Esophagus squamous epithelium (tissue), 4 donors: Measurements from ENCODE around the gene HBP1.

Source experiments
- CTCF ChIP-seq, 6 experiments: fragments of 450-650 bp in 4 of 6; fragments of 200-600 bp in 2 of 6; sonication (generic) in 2 of 6; IDR thresholded peaks; one replicate each; pipeline ENCODE4 v1.5.1; 2016 to 2019; ENCODE audit warnings: antibody characterized with exemption in 6 of 6, mild to moderate bottlenecking in 4 of 6, moderate library complexity in 4 of 6
- POLR2A ChIP-seq, 4 donors: fragments of 450-650 bp; IDR thresholded peaks; one replicate each; pipeline ENCODE4 v1.6.1; 2017; ENCODE audit warnings: antibody characterized with exemption in 4 of 4, mild to moderate bottlenecking in 4 of 4, moderate library complexity in 3 of 4

DNA sequence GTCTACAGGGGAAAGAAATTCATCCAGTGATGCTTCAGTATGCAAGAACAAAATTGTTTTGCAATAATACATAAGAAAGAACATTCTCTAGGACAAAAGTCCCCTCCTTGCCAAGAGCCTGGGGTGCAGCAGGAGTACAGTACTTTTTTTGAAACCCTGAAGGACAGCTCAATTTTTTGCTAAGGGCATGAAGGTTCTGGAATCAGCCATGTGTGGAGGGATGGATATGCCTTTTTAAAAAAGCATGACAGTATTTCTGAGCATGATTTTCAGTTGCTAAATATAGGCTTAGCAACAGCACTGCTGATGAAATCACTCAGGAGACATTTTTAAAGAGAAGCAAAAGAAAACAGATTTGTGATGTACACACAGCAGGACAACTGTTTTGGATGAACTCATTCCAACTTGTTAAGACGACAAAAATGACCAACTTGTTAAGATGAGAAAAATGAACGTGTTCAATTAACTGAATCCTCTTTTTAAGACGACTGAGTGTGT lies 39.3 kb downstream of the HBP1 start:
- TF ChIP-seq CTCF (IDR thresholded peaks at IDR 0.05) (no peak), POLR2A (IDR thresholded peaks at IDR 0.05) (no peak)
